Natural killer cell treated with Interleukin-12 subunit alpha and Interleukin-12 subunit beta and Interleukin-15 and Interleukin-18, amount 100 ng/mL, for 72 hours (primary cell): ENCODE results near the gene TCF7L1. TPM values are rescaled to one million over a fixed set of nuclear protein-coding genes. Genes with fewer than 3 reads are reported as not detected.
"Not testable (repeated sequence)": the region's sequence is repeated elsewhere in the genome, so short reads cannot be mapped to it uniquely, and the experiment has no call there.

Experiments
- ATAC-seq, 2 donors: fragments of 150-1000 bp; cut with Tn5 transposase in 1 of 2; sonication (Bioruptor Pico), chemical (Tn5 transposase) in 1 of 2; 2 replicates each; pipeline ENCODE4 v1.10.0; 2021
- DNase-seq: peaks from one replicate; pipeline ENCODE4 v3.0.0; 2022; ENCODE audit warnings: low spot score
- H3K27ac Mint-ChIP-seq, 2 donors: 1 replicate in 1 of 2; 2 replicates in 1 of 2; pipeline ENCODE4 v1.8.0; 2022; ENCODE audit warnings: mixed read lengths in 2 of 2, mild to moderate bottlenecking in 1 of 2, moderate library complexity in 1 of 2
- H3K27me3 Mint-ChIP-seq, 2 donors: 1 replicate in 1 of 2; 2 replicates in 1 of 2; pipeline ENCODE4 v1.8.0; 2022; ENCODE audit warnings: mixed read lengths in 2 of 2
- H3K36me3 Mint-ChIP-seq: one replicate; pipeline ENCODE4 v1.8.0; 2022; ENCODE audit warnings: mixed read lengths
- H3K4me1 Mint-ChIP-seq, 2 donors: 1 replicate in 1 of 2; 2 replicates in 1 of 2; pipeline ENCODE4 v1.8.0; 2022; ENCODE audit warnings: low read depth in 2 of 2, mixed read lengths in 2 of 2, mild to moderate bottlenecking in 1 of 2
- H3K4me3 Mint-ChIP-seq: one replicate; pipeline ENCODE4 v1.8.0; 2022; ENCODE audit warnings: mixed read lengths
- H3K9me3 Mint-ChIP-seq: 2 replicates; pipeline ENCODE4 v1.8.0; 2022; ENCODE audit warnings: mixed read lengths
- total RNA-seq, 2 donors: library from RNA; stranded (reverse); gene quantifications; one replicate each; pipeline ENCODE4 v1.2.3, GENCODE V29; 2022

TCF7L1 gene
- total RNA-seq, 2 donors from 2014 or later, result 0.14 TPM; not detected in 1

GRCh38 chr2:85135660-85135914 is 2.4 kb downstream of the TCF7L1 start:
- Mint-ChIP-seq H3K4me3 (no peak overlapping the region), H3K4me1 (no peaks in the 10 kb centered on the region), H3K9me3 (no peaks in the 10 kb centered on the region), H3K27me3 (peaks cover 45 to 52% of the 10 kb centered on the region in 2 donors), H3K27ac (no peak overlapping the region), H3K36me3 (no peaks in the 10 kb centered on the region)
- DNase-seq, result no peak
- ATAC-seq, result no peak

- peak; percentile 20 for DNase-seq
- Mint-ChIP-seq H3K27ac (no peak overlapping the region), H3K4me3 (no peak overlapping the region), H3K9me3 (no peaks in the 10 kb centered on the region), H3K36me3 (no peaks in the 10 kb centered on the region), H3K27me3 (peaks cover 48 to 58% of the 10 kb centered on the region in 2 donors), H3K4me1 (no peaks in the 10 kb centered on the region)
- ATAC-seq, result no peak
Measured at GRCh38 chr2:85137156-85137555, 4.0 kb downstream of the TCF7L1 start.

GRCh38 chr2:85143463-85144082 is 10.4 kb downstream of the TCF7L1 start:
- no peaks in the 10 kb centered on the region for H3K9me3 Mint-ChIP-seq
- H3K4me1 Mint-ChIP-seq, result no peaks in the 10 kb centered on the region
- H3K4me3 Mint-ChIP-seq, result no peak overlapping the region
- no peaks in the 10 kb centered on the region for H3K36me3 Mint-ChIP-seq
- ATAC-seq, result no peak
- no peak for DNase-seq
- H3K27me3 Mint-ChIP-seq, result peaks cover 35 to 52% of the 10 kb centered on the region in 2 donors
- H3K27ac Mint-ChIP-seq, result no peak overlapping the region

- ATAC-seq (no peak), DNase-seq (no peak)
- Mint-ChIP-seq H3K4me1 (no peaks in the 10 kb centered on the region), H3K4me3 (no peak overlapping the region), H3K36me3 (no peaks in the 10 kb centered on the region), H3K27ac (no peak overlapping the region), H3K9me3 (no peaks in the 10 kb centered on the region), H3K27me3 (peaks cover 22 to 37% of the 10 kb centered on the region in 2 donors)
Measured at GRCh38 chr2:85145116-85145820, 12.1 kb downstream of the TCF7L1 start.

- Mint-ChIP-seq H3K27ac (no peak overlapping the region), H3K36me3 (no peaks in the 10 kb centered on the region), H3K4me3 (no peak overlapping the region), H3K9me3 (no peaks in the 10 kb centered on the region), H3K27me3 (peaks cover 10 to 21% of the 10 kb centered on the region in 2 donors), H3K4me1 (no peaks in the 10 kb centered on the region)
- no peak for ATAC-seq
- DNase-seq, result peak; percentile 16
Measured at GRCh38 chr2:85148190-85148589, 15.0 kb downstream of the TCF7L1 start.

GRCh38 chr2:85151026-85151425 is 17.8 kb downstream of the TCF7L1 start:
- Mint-ChIP-seq H3K9me3 (no peaks in the 10 kb centered on the region), H3K27me3 (peaks cover 5 to 18% of the 10 kb centered on the region in 2 donors), H3K4me3 (no peak overlapping the region), H3K27ac (no peak overlapping the region), H3K4me1 (no peaks in the 10 kb centered on the region), H3K36me3 (no peaks in the 10 kb centered on the region)
- no peak for DNase-seq
- ATAC-seq, result no peak

GRCh38 chr2:85152895-85153294 is 19.7 kb downstream of the TCF7L1 start:
- Mint-ChIP-seq H3K4me3 (no peak overlapping the region), H3K9me3 (no peaks in the 10 kb centered on the region), H3K27me3 (peaks cover 2 to 7% of the 10 kb centered on the region in 2 donors), H3K4me1 (no peaks in the 10 kb centered on the region), H3K36me3 (no peaks in the 10 kb centered on the region), H3K27ac (no peak overlapping the region)
- ATAC-seq, result no peak
- DNase-seq, result no peak

- Mint-ChIP-seq H3K4me3 (no peak overlapping the region), H3K4me1 (no peaks in the 10 kb centered on the region), H3K9me3 (no peaks in the 10 kb centered on the region), H3K36me3 (no peaks in the 10 kb centered on the region), H3K27me3 (peaks cover 0 to 5% of the 10 kb centered on the region in 2 donors), H3K27ac (no peak overlapping the region)
- no peak for ATAC-seq
- peak; percentile 32 for DNase-seq
Measured at GRCh38 chr2:85154048-85154753, 21.0 kb downstream of the TCF7L1 start.

GRCh38 chr2:85155082-85155481 is 21.9 kb downstream of the TCF7L1 start:
- not testable (repeated sequence) for H3K4me3 Mint-ChIP-seq, H3K36me3 Mint-ChIP-seq, H3K4me1 Mint-ChIP-seq, H3K9me3 Mint-ChIP-seq, H3K27ac Mint-ChIP-seq, DNase-seq, H3K27me3 Mint-ChIP-seq, ATAC-seq

GRCh38 chr2:85156153-85156552 is 23.0 kb downstream of the TCF7L1 start:
- Mint-ChIP-seq H3K4me1 (no peaks in the 10 kb centered on the region), H3K9me3 (no peaks in the 10 kb centered on the region), H3K4me3 (no peak overlapping the region), H3K27me3 (peaks cover 0 to 5% of the 10 kb centered on the region in 2 donors), H3K27ac (no peak overlapping the region), H3K36me3 (no peaks in the 10 kb centered on the region)
- DNase-seq (no peak), ATAC-seq (no peak)

- no peak overlapping the region for H3K27ac Mint-ChIP-seq
- ATAC-seq, result no peak
- H3K4me3 Mint-ChIP-seq, result no peak overlapping the region
- H3K4me1 Mint-ChIP-seq, result no peaks in the 10 kb centered on the region
- no peak for DNase-seq
- no peaks in the 10 kb centered on the region for H3K36me3 Mint-ChIP-seq
- H3K27me3 Mint-ChIP-seq, result peaks cover 0 to 5% of the 10 kb centered on the region in 2 donors
- no peaks in the 10 kb centered on the region for H3K9me3 Mint-ChIP-seq
Measured at GRCh38 chr2:85156619-85157018, 23.4 kb downstream of the TCF7L1 start.

- peaks cover 0 to 5% of the 10 kb centered on the region in 2 donors for H3K27me3 Mint-ChIP-seq
- H3K4me1 Mint-ChIP-seq, result no peaks in the 10 kb centered on the region
- H3K9me3 Mint-ChIP-seq, result no peaks in the 10 kb centered on the region
- peak; percentile 23 for DNase-seq
- no peak for ATAC-seq
- no peak overlapping the region for H3K4me3 Mint-ChIP-seq
- no peaks in the 10 kb centered on the region for H3K36me3 Mint-ChIP-seq
- H3K27ac Mint-ChIP-seq, result no peak overlapping the region
Measured at GRCh38 chr2:85157345-85157744, 24.2 kb downstream of the TCF7L1 start.

GRCh38 chr2:85158559-85159273 is 25.5 kb downstream of the TCF7L1 start:
- ATAC-seq, result no peak
- H3K27me3 Mint-ChIP-seq, result peaks cover 0 to 3% of the 10 kb centered on the region in 2 donors

GRCh38 chr2:85159589-85159988 is 26.4 kb downstream of the TCF7L1 start:
- Mint-ChIP-seq H3K36me3 (no peaks in the 10 kb centered on the region), H3K27ac (no peak overlapping the region), H3K27me3 (no peaks in the 10 kb centered on the region), H3K4me1 (no peaks in the 10 kb centered on the region), H3K4me3 (no peak overlapping the region), H3K9me3 (no peaks in the 10 kb centered on the region)
- DNase-seq (peak; percentile 46), ATAC-seq (no peak)

More at GRCh38 chr2:85158559-85159273, 25.5 kb downstream of the TCF7L1 start:
- H3K27ac Mint-ChIP-seq, result no peak overlapping the region
- H3K36me3 Mint-ChIP-seq, result no peaks in the 10 kb centered on the region
- no peaks in the 10 kb centered on the region for H3K4me1 Mint-ChIP-seq
- DNase-seq, result peak; percentile 29
- no peaks in the 10 kb centered on the region for H3K9me3 Mint-ChIP-seq
- H3K4me3 Mint-ChIP-seq, result no peak overlapping the region
